A549 (cell line): ENCODE data around the gene GPAT3. TPM values are rescaled to one million over a fixed set of nuclear protein-coding genes. Genes with fewer than 3 reads are reported as not detected.

Experiments
- ATAC-seq, 2 experiments: fragments of 200-7000 bp in 1 of 2; fragments of >200 bp in 1 of 2; cut with Nextera tagmentation in 1 of 2; cut with Tn5 transposase in 1 of 2; 3 replicates each; pipeline versions ENCODE4 v1.8.0 to v1.9.1; 2018 to 2020; ENCODE audit warnings: mild to moderate bottlenecking in 1 of 2, moderate library complexity in 1 of 2
- CTCF ChIA-PET: fragments of 300-600 bp; sonication (Branson Sonifier 250); formaldehyde crosslinking; extraction: SDS; loops from one replicate; lab custom pipeline; 2021; ENCODE audit warnings: antibody characterized with exemption, inconsistent platforms; lab: Yijun Ruan, JAX
- POLR2A ChIA-PET: fragments of 350-600 bp; formaldehyde crosslinking; extraction: SDS; loops from one replicate; lab custom pipeline; 2021; ENCODE audit warnings: antibody characterized with exemption, inconsistent platforms; lab: Yijun Ruan, JAX
- DNase-seq, 2 experiments: peaks; one replicate each; pipeline versions ENCODE4 v3.0.0 to v3.0.0-alpha.2; 2011 to 2016; ENCODE audit warnings: low read depth in 1 of 2, low spot score in 1 of 2
- FAIRE-seq: peaks from 2 replicates; lab custom pipeline; 2011; peaks lifted over from hg19 to GRCh38; lab: Jason Lieb, UNC
- H3K27ac ChIP-seq, 2 experiments: fragments of >200 bp; sonication (Bioruptor Twin); formaldehyde crosslinking; 3 replicates each; pipeline ENCODE4 v1.5.1; 2016 to 2017
- H3K4me1 ChIP-seq: fragments of >200 bp; sonication (Bioruptor Twin); formaldehyde crosslinking; 3 replicates; pipeline ENCODE4 v1.6.1; 2016
- H3K4me2 ChIP-seq: fragments of >200 bp; sonication (Bioruptor Twin); formaldehyde crosslinking; 3 replicates; pipeline ENCODE4 v1.6.1; 2016
- H3K4me3 ChIP-seq: fragments of >200 bp; sonication (Bioruptor Twin); formaldehyde crosslinking; 3 replicates; pipeline ENCODE4 v1.5.1; 2016
- H3K9me3 ChIP-seq: fragments of >200 bp; sonication (Bioruptor Twin); formaldehyde crosslinking; 3 replicates; pipeline ENCODE4 v1.6.1; 2016
- ATOH8 ChIP-seq: fragments of 250-450 bp; sonication (Bioruptor Pico); IDR thresholded peaks from 2 replicates; pipeline ENCODE4 v1.5.0; 2020; ENCODE audit warnings: low read depth, mild to moderate bottlenecking, moderate library complexity
- CBX2 ChIP-seq: fragments of 200-600 bp; sonication (generic); IDR thresholded peaks from 2 replicates; pipeline ENCODE4 v1.6.1; 2016; ENCODE audit warnings: low read depth, mild to moderate bottlenecking, borderline replicate concordance
- CBX8 ChIP-seq: fragments of 200-600 bp; sonication (generic); IDR thresholded peaks from 2 replicates; pipeline ENCODE4 v1.6.1; 2016
- CEBPB ChIP-seq, 2 experiments: fragments of >200 bp in 1 of 2; sonication (Bioruptor Twin) in 1 of 2; formaldehyde crosslinking in 1 of 2; IDR thresholded peaks; 2 replicates each; pipeline ENCODE4 v1.6.1; 2012 to 2016
- CHD4 ChIP-seq: fragments of 200-600 bp; sonication (generic); IDR thresholded peaks from 2 replicates; pipeline ENCODE4 v1.6.1; 2016; ENCODE audit warnings: antibody characterized with exemption, mild to moderate bottlenecking, borderline replicate concordance
- EHMT2 ChIP-seq: fragments of 200-600 bp; sonication (generic); IDR thresholded peaks from 2 replicates; pipeline ENCODE4 v1.6.1; 2016; ENCODE audit warnings: antibody characterized with exemption, low read depth, mild to moderate bottlenecking, moderate library complexity
- ELK1 ChIP-seq: fragments of 150-350 bp; IDR thresholded peaks from 2 replicates; pipeline ENCODE4 v1.6.1; 2014; ENCODE audit warnings: low read depth, mild to moderate bottlenecking, low read length
- ESRRA ChIP-seq: fragments of 150-350 bp; IDR thresholded peaks from 2 replicates; pipeline ENCODE4 v1.6.1; 2014; ENCODE audit warnings: mild to moderate bottlenecking, low read length, borderline replicate concordance
- FOSB ChIP-seq: fragments of 250-450 bp; sonication (Bioruptor Pico); IDR thresholded peaks from 2 replicates; pipeline ENCODE4 v1.5.0; 2020; ENCODE audit warnings: mild to moderate bottlenecking, moderate library complexity
- GATA3 ChIP-seq: IDR thresholded peaks from 2 replicates; pipeline ENCODE4 v1.6.1; 2012; ENCODE audit warnings: borderline replicate concordance
- HDAC2 ChIP-seq: fragments of 200-600 bp; sonication (generic); IDR thresholded peaks from 2 replicates; pipeline ENCODE4 v1.6.1; 2016
- HMGXB4 ChIP-seq: fragments of 250-450 bp; sonication (Bioruptor Pico); IDR thresholded peaks from 2 replicates; pipeline ENCODE4 v1.5.0; 2021; ENCODE audit warnings: mild to moderate bottlenecking, moderate library complexity, borderline replicate concordance
- JUN ChIP-seq, 2 experiments: fragments of >200 bp; sonication (Bioruptor Twin); formaldehyde crosslinking; IDR thresholded peaks; 2 replicates in 1 of 2; 3 replicates in 1 of 2; pipeline ENCODE4 v1.6.1; 2016 to 2017
- JUNB ChIP-seq: fragments of >200 bp; sonication (Bioruptor Twin); formaldehyde crosslinking; IDR thresholded peaks from 2 replicates; pipeline ENCODE4 v1.6.1; 2016
- KDM5A ChIP-seq: fragments of 200-600 bp; sonication (generic); IDR thresholded peaks from 2 replicates; pipeline ENCODE4 v1.6.1; 2016; ENCODE audit warnings: antibody characterized with exemption, mild to moderate bottlenecking
- MAZ ChIP-seq: fragments of 150-350 bp; IDR thresholded peaks from 2 replicates; pipeline ENCODE4 v1.6.1; 2014; ENCODE audit warnings: antibody characterized with exemption, low read depth, low read length, borderline replicate concordance
- PBX3 ChIP-seq: IDR thresholded peaks from 2 replicates; pipeline ENCODE4 v1.6.1; 2012
- PHF8 ChIP-seq: fragments of 200-600 bp; sonication (generic); IDR thresholded peaks from 2 replicates; pipeline ENCODE4 v1.6.1; 2016; ENCODE audit warnings: low read depth, mild to moderate bottlenecking, antibody characterized with exemption, moderate library complexity, borderline replicate concordance
- POLR2A ChIP-seq: IDR thresholded peaks from 2 replicates; pipeline ENCODE4 v1.6.1; 2012; ENCODE audit warnings: mild to moderate bottlenecking, low read length
- RCOR1 ChIP-seq: fragments of 150-350 bp; IDR thresholded peaks from 2 replicates; pipeline ENCODE4 v1.6.1; 2014; ENCODE audit warnings: antibody characterized with exemption, low read length, low read depth
- TP53 ChIP-seq: fragments of 250-450 bp; sonication (Bioruptor Pico); IDR thresholded peaks from 2 replicates; pipeline ENCODE4 v1.5.0; 2021; ENCODE audit warnings: mild to moderate bottlenecking, moderate library complexity
- ZC3H11A ChIP-seq: fragments of 450-650 bp; IDR thresholded peaks from 2 replicates; pipeline ENCODE4 v1.6.1; 2014; ENCODE audit warnings: antibody characterized with exemption, mild to moderate bottlenecking
- WGBS: methylation state at CpG from one replicate; pipeline ENCODE4 v1.1.6; 2017; ENCODE audit errors: missing lambda C conversion rate; 5-methylcytosine and 5-hydroxymethylcytosine counted together
- polyA plus RNA-seq, 4 experiments: library from polyadenylated mRNA; depleted of rRNA in 3 of 4; stranded (reverse); fragments of >200 nt; fragmentation: RNase III in 1 of 4; extraction: RNeasy Plus Mini Kit Qiagen cat#74134 plus additional on column Dnase treatment in 1 of 4; gene quantifications; 2 replicates in 3 of 4; 3 replicates in 1 of 4; pipeline ENCODE4 v1.2.3, GENCODE V29; 2011 to 2017

The GPAT3 gene
- polyA plus RNA-seq, 2 of the 4 experiments (the other 2 are of a cell fraction) = 12.9 to 44.9 TPM

GRCh38 chr4:83527671-83528070, 8.2 kb upstream of the GPAT3 start:
- DNase-seq = no peak
- Histone ChIP-seq H3K4me1 (no peaks in the 10 kb centered on the region), H3K27ac (no peak overlapping the region), H3K9me3 (0 out of 3 replicates have a peak, but pooled peaks cover 12% of the 10 kb centered on the region), H3K4me2 (no peak overlapping the region), H3K4me3 (no peak overlapping the region)
- no peak for FAIRE-seq
- ATAC-seq = no peak
- TF ChIP-seq KDM5A (peak; percentile 54; the same call in 1 of the 2 replicates), ATOH8 (no peak), ESRRA (no peak)
- 55% methylated on average over 2 of the region's 2 CpGs for WGBS
- CTCF ChIA-PET = interaction anchor here (1.9 kb wide), 1 partner anchor 8 kb away, joined by 5 read pairs; the partner anchor contains the start of gene GPAT3
- POLR2A ChIA-PET = no interaction called here

- ATAC-seq (peak; percentile 52 to 60), DNase-seq (no peak), FAIRE-seq (no peak)
- peak overlapping the region; percentile 84 for H3K4me2 ChIP-seq
- CTCF ChIA-PET = interaction anchor here (0.9 to 2.0 kb wide), 4 partner anchors 10 to 37 kb away, joined by 3 to 5 read pairs (median 4); no protein-coding TSS in a partner anchor
- H3K27ac ChIP-seq = peak overlapping the region; percentile 90 to 96
- WGBS = 4% methylated on average over 28 of the region's 46 CpGs
- H3K4me1 ChIP-seq = peaks cover 32% of the 10 kb centered on the region
- TF ChIP-seq JUN (IDR thresholded peaks at IDR 0.05) (peak in 1 of 2 experiments; percentile 1; a peak in 1 of 5 replicates), PHF8 (0 out of 2 replicates have a peak, but pooled peaks have one; percentile 4), FOSB (no peak), CEBPB (IDR thresholded peaks at IDR 0.05) (no peak), PBX3 (no peak), ELK1 (no peak), EHMT2 (no peak), GATA3 (no peak), CBX8 (no peak), POLR2A (no peak; the same call in 1 of the 2 replicates)
- no peaks in the 10 kb centered on the region for H3K9me3 ChIP-seq
- POLR2A ChIA-PET = interaction anchor here (0.5 to 1.4 kb wide), 3 partner anchors 11 to 82 kb away, joined by 3 to 4 read pairs (median 3); no protein-coding TSS in a partner anchor
- peak overlapping the region; percentile 81 for H3K4me3 ChIP-seq
Measured at GRCh38 chr4:83536362-83537272, 709 bp downstream of the GPAT3 start.

- FAIRE-seq = no peak
Measured at GRCh38 chr4:83542225-83542624, 6.3 kb downstream of the GPAT3 start.

More at GRCh38 chr4:83542225-83542624, 6.3 kb downstream of the GPAT3 start:
- ATAC-seq (no peak), DNase-seq (no peak)
- Histone ChIP-seq H3K4me1 (peaks cover 75% of the 10 kb centered on the region), H3K27ac (peak overlapping the region; percentile 89 to 98; a peak in 4 of 6 replicates), H3K4me2 (no peak overlapping the region; the same call in 2 of the 3 replicates), H3K4me3 (no peak overlapping the region), H3K9me3 (no peaks in the 10 kb centered on the region)
- ChIA-PET CTCF (interaction anchor here (0.7 to 1.5 kb wide), 4 partner anchors 33 to 102 kb away, joined by 3 read pairs; no protein-coding TSS in a partner anchor), POLR2A (no interaction called here)
- TF ChIP-seq CBX2 (no peak), RCOR1 (no peak), HDAC2 (no peak), ZC3H11A (no peak), JUNB (no peak), CEBPB (IDR thresholded peaks at IDR 0.05) (no peak), HMGXB4 (CRISPR knock-in tag) (no peak), TP53 (no peak), PHF8 (no peak), CHD4 (no peak), MAZ (no peak)
- 75% methylated on average over 5 of the region's 5 CpGs for WGBS
